HepG2 (cell line): ENCODE measurements around the gene DNAAF1. TPM values are rescaled to one million over a fixed set of nuclear protein-coding genes. Genes with fewer than 3 reads are reported as not detected.

Experiments used
- ARID5B ChIP-seq: IDR thresholded peaks from 2 replicates; pipeline ENCODE4 v1.4.0; 2020; ENCODE audit warnings: mild to moderate bottlenecking, missing genetic modification reagents
- CREB1 ChIP-seq, 2 experiments: fragments of 450-650 bp in 1 of 2; IDR thresholded peaks; 2 replicates each; pipeline ENCODE4 v1.6.1; 2016 to 2017; ENCODE audit warnings: control low read depth in 1 of 2, mild to moderate bottlenecking in 1 of 2, missing compliant biosample characterization in 1 of 2, missing genetic modification characterization in 1 of 2
- MLX ChIP-seq: IDR thresholded peaks from 2 replicates; pipeline ENCODE4 v1.6.1; 2016
- PHF21A ChIP-seq: sonication (generic); formaldehyde crosslinking; IDR thresholded peaks from 2 replicates; pipeline ENCODE4 v1.5.0; 2020; ENCODE audit warnings: mild to moderate bottlenecking, missing genetic modification reagents
- RBM22 ChIP-seq: fragments of 200-400 bp; formaldehyde crosslinking; optimal IDR thresholded peaks from 2 replicates; pipeline ENCODE3; 2017; ENCODE audit warnings: mild to moderate bottlenecking, low read length, moderate library complexity
- SSRP1 ChIP-seq: IDR thresholded peaks from 2 replicates; pipeline ENCODE4 v1.6.1; 2016; ENCODE audit warnings: control low read depth
- TEAD3 ChIP-seq: optimal IDR thresholded peaks from 2 replicates; pipeline ENCODE3; 2016; ENCODE audit warnings: borderline replicate concordance
- ZNF143 ChIP-seq: sonication (generic); formaldehyde crosslinking; IDR thresholded peaks from 2 replicates; pipeline ENCODE4 v1.4.0; 2020; ENCODE audit warnings: missing genetic modification reagents
- ZNF33A ChIP-seq: sonication (generic); formaldehyde crosslinking; IDR thresholded peaks from 2 replicates; pipeline ENCODE4 v1.5.1; 2020; ENCODE audit warnings: missing genetic modification reagents, mild to moderate bottlenecking, moderate library complexity, borderline replicate concordance
- ZNF441 ChIP-seq: sonication (generic); formaldehyde crosslinking; IDR thresholded peaks from 2 replicates; pipeline ENCODE4 v1.7.0; 2021; ENCODE audit warnings: missing genetic modification reagents, borderline replicate concordance
- polyA plus RNA-seq, 8 experiments: library from polyadenylated mRNA; depleted of rRNA in 3 of 8; stranded (reverse) in 7 of 8; unstranded in 1 of 8; fragments of >200 nt; fragmentation: Illumina TruSeq in 4 of 8; extraction: Trizol in 4 of 8; gene quantifications; 2 replicates each; pipeline versions ENCODE4 v1.2.1 to v1.2.3, GENCODE V29; 2011 to 2016; ENCODE audit warnings: low read depth in 4 of 8, missing spikeins in 1 of 8, mixed read lengths in 1 of 8; ENCODE audit not compliant: insufficient read depth in 1 of 8
- total RNA-seq, 5 experiments: library from RNA; depleted of rRNA; stranded (reverse); fragments of >200 nt; fragmentation: Illumina TruSeq; extraction: Trizol; gene quantifications; 2 replicates each; pipeline ENCODE4 v1.2.3, GENCODE V29; 2016; ENCODE audit warnings: low read depth in 1 of 5

The DNAAF1 gene
- total and polyA plus RNA-seq, 2 of the 13 experiments (the other 11 are each of a cell fraction or from before 2014, with no cell fraction given): 0.04 TPM; not detected in 1

DNA sequence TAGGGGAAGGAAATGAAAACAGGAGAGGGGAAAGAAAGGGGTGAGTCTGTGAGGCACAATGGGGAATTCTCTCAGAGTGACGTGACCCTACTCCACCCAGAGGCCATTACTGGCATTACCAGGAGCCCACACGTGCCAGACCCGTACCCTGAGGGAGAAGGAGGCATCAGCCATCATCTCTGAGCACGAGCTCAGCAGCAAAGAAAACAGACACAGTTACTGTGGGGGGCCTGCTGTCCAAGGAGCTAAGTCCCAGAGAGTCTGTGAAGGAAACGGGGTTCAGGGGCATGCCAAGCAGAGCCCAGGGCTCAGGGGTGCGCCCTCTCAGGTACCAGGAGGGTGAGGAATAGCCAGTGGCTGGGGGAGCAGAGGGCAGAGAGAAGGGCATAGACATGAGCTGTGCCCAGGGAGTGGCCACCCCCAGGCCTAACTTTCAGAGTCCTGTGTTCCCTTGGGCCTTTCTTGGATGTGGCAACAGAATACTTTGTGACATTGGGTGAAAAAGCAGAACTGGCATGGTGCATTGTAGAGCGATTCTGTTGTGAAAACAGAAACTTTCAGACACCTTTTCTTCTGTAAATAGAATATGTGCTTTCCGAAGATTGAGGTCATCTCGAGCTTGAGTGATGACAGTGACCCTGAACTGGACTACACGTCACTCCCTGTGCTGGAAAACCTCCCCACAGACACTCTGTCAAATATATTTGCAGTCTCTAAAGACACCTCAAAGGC, 30.4 kb downstream of the DNAAF1 start (continued):
- TF ChIP-seq ARID5B: peak; percentile 40; the same call in 1 of the 2 replicates
- peak; percentile 69 for TF ChIP-seq CREB1 (IDR thresholded peaks at IDR 0.05)
- TF ChIP-seq CREB1 (CRISPR knock-in tag; IDR thresholded peaks at IDR 0.05): no peak
- no peak for TF ChIP-seq RBM22
- no peak for TF ChIP-seq MLX (CRISPR knock-in tag)
- no peak for TF ChIP-seq ZNF441 (CRISPR knock-in tag)
- no peak for TF ChIP-seq PHF21A (CRISPR knock-in tag)
- no peak for TF ChIP-seq SSRP1
- TF ChIP-seq ZNF33A (CRISPR knock-in tag): no peak
- TF ChIP-seq TEAD3 (CRISPR knock-in tag): peak; percentile 78
- TF ChIP-seq ZNF143 (CRISPR knock-in tag): no peak
